K562 (cell line): ENCODE measurements around the gene YAF2. TPM values are rescaled to one million over a fixed set of nuclear protein-coding genes. Genes with fewer than 3 reads are reported as not detected.

Source experiments
- CHD4 ChIP-seq: fragments of 200-600 bp; sonication (generic); IDR thresholded peaks from 3 replicates; pipeline ENCODE4 v1.6.1; 2012; ENCODE audit warnings: low read depth, mild to moderate bottlenecking, mixed read lengths, low read length, inconsistent platforms; ENCODE audit not compliant: insufficient read depth, insufficient replicate concordance, poor library complexity, severe bottlenecking
- CREB1 ChIP-seq, 2 experiments: sonication (generic) in 1 of 2; formaldehyde crosslinking in 1 of 2; IDR thresholded peaks; 2 replicates each; pipeline versions ENCODE4 v1.6.1 to v1.8.0; 2012 to 2022; ENCODE audit warnings: inconsistent platforms in 1 of 2, mild to moderate bottlenecking in 1 of 2, missing genetic modification reagents in 1 of 2, moderate library complexity in 1 of 2
- EP400 ChIP-seq: fragments of 450-650 bp; IDR thresholded peaks from 2 replicates; pipeline ENCODE4 v1.6.1; 2017; ENCODE audit warnings: antibody characterized with exemption, mild to moderate bottlenecking, moderate library complexity
- ETV1 ChIP-seq: fragments of 450-650 bp; conservative IDR thresholded peaks from 2 replicates; pipeline ENCODE4 v1.6.1; 2016; ENCODE audit warnings: missing genetic modification characterization, control low read depth, low read depth, missing compliant biosample characterization
- FUS ChIP-seq: fragments of 200-400 bp; formaldehyde crosslinking; optimal IDR thresholded peaks from 2 replicates; pipeline ENCODE3; 2017; ENCODE audit warnings: low read depth, low read length
- KLF10 ChIP-seq: fragments of 250-450 bp; sonication (Bioruptor Pico); IDR thresholded peaks from 2 replicates; pipeline ENCODE4 v1.6.1; 2021; ENCODE audit warnings: matching md5 sums
- KLF16 ChIP-seq: IDR thresholded peaks from 2 replicates; pipeline ENCODE4 v1.6.1; 2016; ENCODE audit warnings: antibody characterized with exemption
- L3MBTL2 ChIP-seq: fragments of 450-650 bp; IDR thresholded peaks from 2 replicates; pipeline ENCODE4 v1.6.1; 2016; ENCODE audit warnings: mild to moderate bottlenecking, moderate library complexity
- MAZ ChIP-seq, 2 experiments: fragments of 450-650 bp in 1 of 2; sonication (generic) in 1 of 2; formaldehyde crosslinking; IDR thresholded peaks in 1 of 2; conservative IDR thresholded peaks in 1 of 2; 2 replicates each; pipeline versions ENCODE4 v1.4.0 to v1.5.0; 2020; ENCODE audit warnings: mild to moderate bottlenecking in 1 of 2, missing genetic modification reagents in 1 of 2
- NCOR1 ChIP-seq: fragments of 450-650 bp; IDR thresholded peaks from 2 replicates; pipeline ENCODE4 v1.6.1; 2016; ENCODE audit warnings: mild to moderate bottlenecking, moderate library complexity
- NFE2L1 ChIP-seq: fragments of 450-650 bp; IDR thresholded peaks from 2 replicates; pipeline ENCODE4 v1.6.1; 2016; ENCODE audit warnings: missing genetic modification characterization, low read depth, mild to moderate bottlenecking, missing compliant biosample characterization, moderate library complexity, borderline replicate concordance
- NONO ChIP-seq, 2 experiments: fragments of 200-400 bp in 1 of 2; fragments of 450-650 bp in 1 of 2; formaldehyde crosslinking in 1 of 2; IDR thresholded peaks; 2 replicates each; pipeline ENCODE4 v1.6.1; 2017; ENCODE audit warnings: low read depth in 2 of 2, mild to moderate bottlenecking in 2 of 2, moderate library complexity in 2 of 2, low read length in 1 of 2
- NRF1 ChIP-seq, 2 experiments: fragments of 450-650 bp; IDR thresholded peaks in 1 of 2; conservative IDR thresholded peaks in 1 of 2; 2 replicates each; pipeline ENCODE4 v1.6.1; 2014; ENCODE audit warnings: mild to moderate bottlenecking in 2 of 2
- PTTG1 ChIP-seq: fragments of 450-650 bp; IDR thresholded peaks from 2 replicates; pipeline ENCODE4 v1.6.1; 2016; ENCODE audit warnings: low read depth, mild to moderate bottlenecking, missing genetic modification characterization, missing compliant biosample characterization
- SMAD3 ChIP-seq: fragments of 450-650 bp; formaldehyde crosslinking; conservative IDR thresholded peaks from 2 replicates; pipeline ENCODE4 v1.4.0; 2020; ENCODE audit warnings: mild to moderate bottlenecking
- SMAD4 ChIP-seq: fragments of 250-450 bp; sonication (Bioruptor Pico); conservative IDR thresholded peaks from 2 replicates; pipeline ENCODE4 v1.8.0; 2021; ENCODE audit warnings: inconsistent platforms, mild to moderate bottlenecking, moderate library complexity
- SOX6 ChIP-seq: fragments of 450-650 bp; IDR thresholded peaks from 2 replicates; pipeline ENCODE4 v1.6.1; 2014; ENCODE audit warnings: mild to moderate bottlenecking
- SP1 ChIP-seq: sonication (generic); formaldehyde crosslinking; IDR thresholded peaks from 2 replicates; pipeline ENCODE4 v1.8.1; 2022; ENCODE audit warnings: mild to moderate bottlenecking, missing genetic modification reagents
- TBP ChIP-seq: optimal IDR thresholded peaks from 2 replicates; pipeline ENCODE3; 2011; ENCODE audit warnings: low read depth, low read length, improper control_type of control experiment
- TCF3 ChIP-seq: sonication (generic); formaldehyde crosslinking; IDR thresholded peaks from 2 replicates; pipeline ENCODE4 v1.4.0; 2020; ENCODE audit warnings: mild to moderate bottlenecking, missing genetic modification reagents
- TCF7L2 ChIP-seq: fragments of 150-350 bp; IDR thresholded peaks from 2 replicates; pipeline ENCODE4 v1.6.1; 2016; ENCODE audit warnings: low read depth, mild to moderate bottlenecking, low read length, moderate library complexity
- XRCC3 ChIP-seq: fragments of 450-650 bp; IDR thresholded peaks from 2 replicates; pipeline ENCODE4 v1.6.1; 2017; ENCODE audit warnings: mild to moderate bottlenecking, moderate library complexity
- YBX1 ChIP-seq: fragments of 450-650 bp; IDR thresholded peaks from 2 replicates; pipeline ENCODE4 v1.7.1; 2016; ENCODE audit warnings: mild to moderate bottlenecking
- ZBTB17 ChIP-seq: fragments of 450-650 bp; formaldehyde crosslinking; IDR thresholded peaks from 2 replicates; pipeline ENCODE4 v1.4.0; 2020; ENCODE audit warnings: mild to moderate bottlenecking
- ZFPM2 ChIP-seq: fragments of 250-450 bp; sonication (Bioruptor Pico); IDR thresholded peaks from 2 replicates; pipeline ENCODE4 v1.5.1; 2022; ENCODE audit warnings: mild to moderate bottlenecking
- ZNF165 ChIP-seq: fragments of 250-450 bp; sonication (Bioruptor Pico); IDR thresholded peaks from 2 replicates; pipeline ENCODE4 v1.4.0; 2020; ENCODE audit warnings: borderline replicate concordance
- ZNF224 ChIP-seq: sonication (generic); formaldehyde crosslinking; IDR thresholded peaks from 2 replicates; pipeline ENCODE4 v1.8.0; 2022; ENCODE audit warnings: mild to moderate bottlenecking, missing genetic modification reagents
- ZNF511 ChIP-seq: sonication (generic); formaldehyde crosslinking; IDR thresholded peaks from 2 replicates; pipeline ENCODE4 v1.8.0; 2022; ENCODE audit warnings: mild to moderate bottlenecking, missing genetic modification reagents
- ZNF76 ChIP-seq: fragments of 250-450 bp; sonication (Bioruptor Pico); IDR thresholded peaks from 2 replicates; pipeline ENCODE4 v1.4.0; 2020; ENCODE audit warnings: mild to moderate bottlenecking, moderate library complexity, borderline replicate concordance
- polyA plus RNA-seq, 8 experiments: library from polyadenylated mRNA; depleted of rRNA in 4 of 8; stranded (reverse) in 5 of 8; unstranded in 3 of 8; fragments of >200 nt; fragmentation: Nextera tagmentation in 2 of 8; fragmentation: Illumina TruSeq in 1 of 8; extraction: Ambion mirVana in 2 of 8; extraction: Trizol in 1 of 8; gene quantifications; 2 replicates each; pipeline versions ENCODE4 v1.2.1 to v1.2.3, GENCODE V29; 2011 to 2014; ENCODE audit warnings: inconsistent platforms in 1 of 8, missing spikeins in 1 of 8
- total RNA-seq, 7 experiments: library from RNA; depleted of rRNA in 6 of 7; stranded (reverse); fragments of >200 nt in 6 of 7; fragmentation: Illumina TruSeq in 2 of 7; extraction: Trizol in 2 of 7; gene quantifications; 2 replicates each; pipeline versions ENCODE4 v1.2.1 to v1.2.3, GENCODE V29; 2011 to 2021; ENCODE audit warnings: low replicate concordance in 1 of 7
- TF ChIP-seq, protein P1 (sequence below): sonication (generic); formaldehyde crosslinking; IDR thresholded peaks from 2 replicates; pipeline ENCODE4 v1.8.1; 2023; ENCODE audit warnings: mild to moderate bottlenecking, missing genetic modification reagents

The YAF2 gene
- total and polyA plus RNA-seq, 9 of the 15 experiments (the other 6 are each of a cell fraction or from before 2014, with no cell fraction given), result 10.6 to 26.4 (median 21.3) TPM

DNA sequence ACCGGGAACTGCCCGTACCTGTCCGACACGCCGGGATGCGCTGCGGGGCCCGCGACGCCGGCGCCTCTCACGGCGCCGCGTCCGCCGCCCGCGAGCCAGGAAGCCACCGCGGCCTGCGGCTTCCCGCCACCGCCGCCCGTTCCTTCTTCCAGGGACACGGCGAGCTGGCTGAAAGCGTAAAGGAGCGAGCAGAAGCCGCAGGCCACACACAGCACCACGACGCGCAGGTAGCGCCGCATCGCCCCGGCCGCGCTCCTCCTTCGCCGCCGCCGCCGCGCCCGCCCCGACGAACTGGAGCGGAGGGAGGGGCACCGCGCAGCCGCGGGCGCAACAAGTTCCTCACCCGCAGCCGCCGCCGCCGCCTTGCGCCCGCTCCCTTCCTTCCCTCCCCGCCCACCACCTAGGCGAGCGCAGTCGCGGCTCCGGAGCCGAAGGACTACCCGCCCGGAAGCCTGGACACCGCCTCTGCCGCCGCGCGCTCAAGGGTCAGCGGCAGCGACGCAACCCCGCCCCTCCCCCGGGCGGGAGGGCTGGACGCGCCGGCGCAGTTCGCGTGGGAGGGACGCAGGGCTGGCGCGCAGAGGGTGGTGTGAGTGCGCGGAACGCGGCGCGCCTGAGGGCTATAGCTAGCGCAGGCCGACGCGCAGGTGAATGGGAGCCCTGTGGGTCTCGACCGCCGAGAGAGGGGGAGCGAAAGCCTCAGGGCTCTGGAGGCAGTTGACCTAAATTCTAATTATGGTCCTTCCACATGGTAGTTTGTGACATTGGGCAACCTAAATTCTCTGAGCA is 93.4 kb downstream of the YAF2 start, which contains the start of gene GXYLT1 (continued):
- no peak for TF ChIP-seq ZNF224 (CRISPR knock-in tag)
- no peak for TF ChIP-seq TCF7L2
- peak in 1 of 2 experiments; percentile 57; a peak in 2 of 4 replicates for TF ChIP-seq NONO (IDR thresholded peaks at IDR 0.05; ENCODE audit: low read depth in 2 of 2, low read length in 1 of 2)
- TF ChIP-seq, protein P1, sequence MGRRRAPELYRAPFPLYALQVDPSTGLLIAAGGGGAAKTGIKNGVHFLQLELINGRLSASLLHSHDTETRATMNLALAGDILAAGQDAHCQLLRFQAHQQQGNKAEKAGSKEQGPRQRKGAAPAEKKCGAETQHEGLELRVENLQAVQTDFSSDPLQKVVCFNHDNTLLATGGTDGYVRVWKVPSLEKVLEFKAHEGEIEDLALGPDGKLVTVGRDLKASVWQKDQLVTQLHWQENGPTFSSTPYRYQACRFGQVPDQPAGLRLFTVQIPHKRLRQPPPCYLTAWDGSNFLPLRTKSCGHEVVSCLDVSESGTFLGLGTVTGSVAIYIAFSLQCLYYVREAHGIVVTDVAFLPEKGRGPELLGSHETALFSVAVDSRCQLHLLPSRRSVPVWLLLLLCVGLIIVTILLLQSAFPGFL (CRISPR knock-in tag), result no peak
- peak; percentile 95 for TF ChIP-seq NRF1 (conservative IDR thresholded peaks at IDR 0.05 in 1 of 2, IDR thresholded peaks at IDR 0.05 in 1 of 2)
- peak; percentile 41; the same call in 1 of the 2 replicates for TF ChIP-seq ETV1 (tag)
- no peak for TF ChIP-seq KLF16
- TF ChIP-seq FUS, result peak; percentile 20
- TF ChIP-seq SMAD3, result no peak
- TF ChIP-seq XRCC3, result no peak
- TF ChIP-seq L3MBTL2, result peak; percentile 90; the same call in 1 of the 2 replicates
- peak; percentile 30; the same call in 1 of the 2 replicates for TF ChIP-seq EP400
- no peak for TF ChIP-seq ZFPM2 (CRISPR knock-in tag)
- no peak for TF ChIP-seq YBX1
- no peak; the same call in none of the 2 replicates for TF ChIP-seq SOX6
- peak; percentile 74 for TF ChIP-seq SMAD4 (CRISPR knock-in tag)
- peak; percentile 77; the same call in 1 of the 2 replicates for TF ChIP-seq ZNF511 (CRISPR knock-in tag)
- peak; percentile 89 for TF ChIP-seq CREB1 (IDR thresholded peaks at IDR 0.05)
- peak; percentile 87 for TF ChIP-seq CREB1 (CRISPR knock-in tag; IDR thresholded peaks at IDR 0.05)
- TF ChIP-seq ZBTB17 (CRISPR knock-in tag), result no peak
- no peak for TF ChIP-seq ZNF76 (CRISPR knock-in tag)
- no peak for TF ChIP-seq CHD4
- TF ChIP-seq SP1 (CRISPR knock-in tag), result no peak
- no peak for TF ChIP-seq KLF10 (CRISPR knock-in tag)
- no peak for TF ChIP-seq ZNF165 (CRISPR knock-in tag)
- TF ChIP-seq TBP, result peak; percentile 70
- TF ChIP-seq TCF3 (CRISPR knock-in tag), result no peak
- TF ChIP-seq PTTG1 (tag), result no peak
- TF ChIP-seq NCOR1, result no peak
- peak; percentile 92 to 95 for TF ChIP-seq MAZ (CRISPR knock-in tag; conservative IDR thresholded peaks at IDR 0.05 in 1 of 2, IDR thresholded peaks at IDR 0.05 in 1 of 2)
- TF ChIP-seq NFE2L1 (tag), result no peak
